ENCODE data around the gene C4A.
A peak's percentile ranks its signal among the peaks of the same experiment; 100 is the strongest.

Gene C4A

DNA sequence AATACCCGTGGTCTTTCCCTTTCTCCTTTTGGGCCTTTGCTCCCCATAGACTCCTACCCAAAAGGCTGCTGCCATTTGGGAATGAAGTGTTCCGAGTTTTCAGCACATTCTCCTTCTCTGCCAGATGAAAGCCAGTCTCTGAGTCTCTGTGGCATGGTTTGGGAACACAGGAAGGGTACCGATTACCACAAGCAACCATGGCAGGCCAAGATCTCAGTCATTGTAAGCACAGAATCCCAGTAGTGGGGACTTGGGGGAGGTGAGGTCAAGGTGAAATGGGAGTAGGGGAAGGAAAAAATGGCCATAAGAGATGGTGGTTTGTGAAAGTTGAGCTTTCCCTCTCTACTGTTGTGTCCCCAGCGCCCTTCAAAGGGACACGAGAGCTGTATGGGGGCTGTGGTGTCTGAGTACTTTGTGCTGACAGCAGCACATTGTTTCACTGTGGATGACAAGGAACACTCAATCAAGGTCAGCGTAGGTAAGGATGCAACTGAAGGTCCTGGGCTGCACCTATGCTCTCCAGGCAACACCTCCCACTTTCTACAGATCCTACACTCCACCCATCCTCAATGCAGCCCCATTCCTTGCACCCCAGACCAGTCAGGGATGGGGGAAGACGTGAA, 31.8 kb upstream of the C4A start:
- Histone ChIP-seq H3K4me3 (replicated peaks; ENCODE audit: insufficient read depth, low read length) (no peak overlapping the region), H3K27me3 (ENCODE audit: insufficient read depth, poor library complexity, severe bottlenecking) (no peaks in the 10 kb centered on the region), H3K27ac (replicated peaks) (no peak overlapping the region)
- DNase-seq (ENCODE audit: low read depth in 1 of 2, low spot score in 1 of 2) = no peak
- TF ChIP-seq GABPA (IDR thresholded peaks at IDR 0.05; ENCODE audit: low read depth) (no peak), SPI1 (IDR thresholded peaks at IDR 0.05; ENCODE audit: borderline replicate concordance, low read depth) (no peak), POLR2AphosphoS5 (IDR thresholded peaks at IDR 0.05; ENCODE audit: low read depth) (no peak)
- TF ChIP-seq, protein P1, sequence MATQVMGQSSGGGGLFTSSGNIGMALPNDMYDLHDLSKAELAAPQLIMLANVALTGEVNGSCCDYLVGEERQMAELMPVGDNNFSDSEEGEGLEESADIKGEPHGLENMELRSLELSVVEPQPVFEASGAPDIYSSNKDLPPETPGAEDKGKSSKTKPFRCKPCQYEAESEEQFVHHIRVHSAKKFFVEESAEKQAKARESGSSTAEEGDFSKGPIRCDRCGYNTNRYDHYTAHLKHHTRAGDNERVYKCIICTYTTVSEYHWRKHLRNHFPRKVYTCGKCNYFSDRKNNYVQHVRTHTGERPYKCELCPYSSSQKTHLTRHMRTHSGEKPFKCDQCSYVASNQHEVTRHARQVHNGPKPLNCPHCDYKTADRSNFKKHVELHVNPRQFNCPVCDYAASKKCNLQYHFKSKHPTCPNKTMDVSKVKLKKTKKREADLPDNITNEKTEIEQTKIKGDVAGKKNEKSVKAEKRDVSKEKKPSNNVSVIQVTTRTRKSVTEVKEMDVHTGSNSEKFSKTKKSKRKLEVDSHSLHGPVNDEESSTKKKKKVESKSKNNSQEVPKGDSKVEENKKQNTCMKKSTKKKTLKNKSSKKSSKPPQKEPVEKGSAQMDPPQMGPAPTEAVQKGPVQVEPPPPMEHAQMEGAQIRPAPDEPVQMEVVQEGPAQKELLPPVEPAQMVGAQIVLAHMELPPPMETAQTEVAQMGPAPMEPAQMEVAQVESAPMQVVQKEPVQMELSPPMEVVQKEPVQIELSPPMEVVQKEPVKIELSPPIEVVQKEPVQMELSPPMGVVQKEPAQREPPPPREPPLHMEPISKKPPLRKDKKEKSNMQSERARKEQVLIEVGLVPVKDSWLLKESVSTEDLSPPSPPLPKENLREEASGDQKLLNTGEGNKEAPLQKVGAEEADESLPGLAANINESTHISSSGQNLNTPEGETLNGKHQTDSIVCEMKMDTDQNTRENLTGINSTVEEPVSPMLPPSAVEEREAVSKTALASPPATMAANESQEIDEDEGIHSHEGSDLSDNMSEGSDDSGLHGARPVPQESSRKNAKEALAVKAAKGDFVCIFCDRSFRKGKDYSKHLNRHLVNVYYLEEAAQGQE (IDR thresholded peaks at IDR 0.05; ENCODE audit: insufficient replicate concordance, low read depth) = no peak
- TF ChIP-seq, protein P2, sequence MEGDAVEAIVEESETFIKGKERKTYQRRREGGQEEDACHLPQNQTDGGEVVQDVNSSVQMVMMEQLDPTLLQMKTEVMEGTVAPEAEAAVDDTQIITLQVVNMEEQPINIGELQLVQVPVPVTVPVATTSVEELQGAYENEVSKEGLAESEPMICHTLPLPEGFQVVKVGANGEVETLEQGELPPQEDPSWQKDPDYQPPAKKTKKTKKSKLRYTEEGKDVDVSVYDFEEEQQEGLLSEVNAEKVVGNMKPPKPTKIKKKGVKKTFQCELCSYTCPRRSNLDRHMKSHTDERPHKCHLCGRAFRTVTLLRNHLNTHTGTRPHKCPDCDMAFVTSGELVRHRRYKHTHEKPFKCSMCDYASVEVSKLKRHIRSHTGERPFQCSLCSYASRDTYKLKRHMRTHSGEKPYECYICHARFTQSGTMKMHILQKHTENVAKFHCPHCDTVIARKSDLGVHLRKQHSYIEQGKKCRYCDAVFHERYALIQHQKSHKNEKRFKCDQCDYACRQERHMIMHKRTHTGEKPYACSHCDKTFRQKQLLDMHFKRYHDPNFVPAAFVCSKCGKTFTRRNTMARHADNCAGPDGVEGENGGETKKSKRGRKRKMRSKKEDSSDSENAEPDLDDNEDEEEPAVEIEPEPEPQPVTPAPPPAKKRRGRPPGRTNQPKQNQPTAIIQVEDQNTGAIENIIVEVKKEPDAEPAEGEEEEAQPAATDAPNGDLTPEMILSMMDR (IDR thresholded peaks at IDR 0.05; ENCODE audit: insufficient read depth, low read length) = no peak

DNA sequence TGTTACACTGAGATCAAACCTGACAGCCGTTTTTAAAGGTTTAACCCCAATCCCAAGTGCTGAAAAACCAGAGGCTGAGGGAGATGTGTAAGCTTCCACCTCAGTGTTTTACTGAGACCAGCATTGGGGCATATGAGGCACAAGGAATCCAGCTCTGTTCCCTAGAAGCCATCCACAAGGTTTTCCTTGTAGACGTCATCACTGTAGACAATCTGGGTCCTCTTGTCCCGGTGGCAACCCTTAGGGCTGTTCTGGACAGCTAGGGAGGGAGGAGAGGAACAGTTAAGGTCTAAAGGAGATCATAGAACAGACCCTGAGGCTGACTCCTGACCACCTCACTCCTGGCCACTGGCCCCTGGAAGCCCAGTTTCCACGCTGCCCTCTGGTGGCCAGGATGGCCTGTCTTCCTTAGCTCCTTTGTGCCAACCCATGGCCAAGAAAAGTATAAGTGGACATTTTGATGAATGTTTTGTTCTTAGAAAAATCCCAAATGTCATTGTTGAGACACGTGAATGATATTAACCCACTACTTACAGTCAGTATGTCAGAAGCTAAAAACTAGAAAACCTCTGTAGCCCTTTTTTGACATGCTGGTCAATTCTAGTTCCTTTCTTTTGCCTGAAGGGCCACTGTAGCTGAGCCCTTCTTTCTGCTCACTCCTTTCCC, 29.6 kb upstream of the C4A start:
- no peak overlapping the region for H3K27ac ChIP-seq (replicated peaks)
- peak in 1 of 2 experiments; percentile 31 for DNase-seq (ENCODE audit: low read depth in 1 of 2, low spot score in 1 of 2)
- TF ChIP-seq SPI1 (IDR thresholded peaks at IDR 0.05; ENCODE audit: borderline replicate concordance, low read depth) = no peak
- TF ChIP-seq, protein P2 (IDR thresholded peaks at IDR 0.05; ENCODE audit: insufficient read depth, low read length) = peak; percentile 73

DNA sequence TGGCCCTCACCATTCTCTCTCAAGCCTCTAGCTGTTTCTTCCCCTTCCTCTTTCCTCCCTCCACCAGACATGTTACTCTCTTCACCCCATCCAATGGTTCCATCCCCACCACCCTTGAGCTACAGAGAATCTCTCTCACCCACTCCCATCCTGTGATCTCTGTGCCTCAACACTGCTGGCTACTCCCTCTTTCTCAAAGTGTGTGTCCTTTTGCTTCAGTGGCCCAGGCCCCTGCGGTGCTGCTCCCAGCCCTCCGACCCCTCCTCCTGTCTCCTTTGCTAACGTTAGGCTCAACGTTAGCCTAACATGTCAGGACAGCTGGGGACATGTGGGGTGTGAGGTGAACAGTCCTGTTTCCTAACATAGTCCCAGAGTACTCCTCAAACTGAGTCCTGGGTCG, 29.0 kb upstream of the C4A start:
- no peak for DNase-seq (ENCODE audit: low read depth in 1 of 2, low spot score in 1 of 2)
- Histone ChIP-seq H3K27ac (replicated peaks) (no peak overlapping the region), H3K4me3 (replicated peaks; ENCODE audit: insufficient read depth, low read length) (no peak overlapping the region), H3K27me3 (ENCODE audit: insufficient read depth, poor library complexity, severe bottlenecking) (no peaks in the 10 kb centered on the region)
- no peak for TF ChIP-seq GABPA (IDR thresholded peaks at IDR 0.05; ENCODE audit: low read depth)
- TF ChIP-seq, protein P2 (IDR thresholded peaks at IDR 0.05; ENCODE audit: insufficient read depth, low read length) = no peak

More for the DNA sequence above, 29.6 kb upstream of the C4A start:
- Histone ChIP-seq H3K27me3 (ENCODE audit: insufficient read depth, poor library complexity, severe bottlenecking) (no peaks in the 10 kb centered on the region), H3K4me3 (replicated peaks; ENCODE audit: insufficient read depth, low read length) (no peak overlapping the region)

DNA sequence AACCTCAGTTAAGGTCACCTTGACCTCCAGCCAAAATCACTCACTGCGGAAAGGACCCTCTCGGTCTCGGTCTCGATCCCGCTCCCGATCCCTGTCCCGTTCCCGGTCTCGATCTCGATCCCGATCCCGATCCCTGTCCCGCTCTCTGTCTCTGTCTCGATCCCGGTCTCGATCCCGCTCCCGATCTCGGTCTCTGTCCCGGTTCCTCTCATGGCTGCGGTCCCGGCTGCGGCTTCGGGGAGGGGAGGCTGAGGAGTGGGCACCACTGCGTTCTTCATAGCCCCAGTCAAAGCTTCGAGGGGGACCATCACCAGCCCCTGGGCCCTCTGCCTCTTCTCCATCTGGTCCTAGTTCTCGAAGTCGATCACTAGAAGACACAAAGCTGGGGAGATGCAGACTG, 27.3 kb upstream of the C4A start:
- Histone ChIP-seq H3K4me3 (replicated peaks; ENCODE audit: insufficient read depth, low read length) (no peak overlapping the region), H3K27ac (replicated peaks) (no peak overlapping the region), H3K27me3 (ENCODE audit: insufficient read depth, poor library complexity, severe bottlenecking) (no peaks in the 10 kb centered on the region)
- TF ChIP-seq GABPA (IDR thresholded peaks at IDR 0.05; ENCODE audit: low read depth) (no peak), POLR2AphosphoS5 (IDR thresholded peaks at IDR 0.05; ENCODE audit: low read depth) (no peak), SPI1 (IDR thresholded peaks at IDR 0.05; ENCODE audit: borderline replicate concordance, low read depth) (no peak)
- TF ChIP-seq, protein P1 (IDR thresholded peaks at IDR 0.05; ENCODE audit: insufficient replicate concordance, low read depth) = no peak
- TF ChIP-seq, protein P2 (IDR thresholded peaks at IDR 0.05; ENCODE audit: insufficient read depth, low read length) = no peak
- no peak for DNase-seq (ENCODE audit: low read depth in 1 of 2, low spot score in 1 of 2)
